Type B pancreatic cell (in vitro differentiated cells): Measurements from ENCODE around the gene BBX. TPM values are rescaled to one million over a fixed set of nuclear protein-coding genes. Genes with fewer than 3 reads are reported as not detected.
A peak's percentile ranks its signal among the peaks of the same experiment; 100 is the strongest.

Experiments
- DNase-seq: peaks from one replicate; pipeline ENCODE4 v3.0.0; 2021; ENCODE audit warnings: mixed read lengths; ENCODE audit not compliant: unreplicated experiment; ENCODE audit errors: extremely low spot score
- H3K27ac Mint-ChIP-seq: 2 replicates; pipeline ENCODE4 v1.8.0; 2021; ENCODE audit warnings: mild to moderate bottlenecking, mixed read lengths
- H3K27me3 Mint-ChIP-seq: 2 replicates; pipeline ENCODE4 v1.8.0; 2021; ENCODE audit warnings: mixed read lengths
- H3K36me3 Mint-ChIP-seq: 2 replicates; pipeline ENCODE4 v1.8.0; 2021; ENCODE audit warnings: mixed read lengths
- H3K4me1 Mint-ChIP-seq: one replicate; pipeline ENCODE4 v1.8.0; 2021; ENCODE audit warnings: mixed read lengths; ENCODE audit not compliant: unreplicated experiment
- H3K4me3 Mint-ChIP-seq: 2 replicates; pipeline ENCODE4 v1.8.0; 2021; ENCODE audit warnings: mild to moderate bottlenecking, mixed read lengths
- H3K9me3 Mint-ChIP-seq: 2 replicates; pipeline ENCODE4 v1.8.0; 2021; ENCODE audit warnings: mixed read lengths
- total RNA-seq: library from RNA; stranded (reverse); gene quantifications from 2 replicates; pipeline ENCODE4 v1.2.1, GENCODE V29; 2021; ENCODE audit warnings: low replicate concordance
- TF ChIP-seq, protein P1 (sequence below): fragments of 200-600 bp; sonication (generic); conservative IDR thresholded peaks from 2 replicates; pipeline ENCODE4 v1.5.0; 2021; ENCODE audit warnings: antibody characterized with exemption, mild to moderate bottlenecking

The BBX gene
- total RNA-seq, 1 donor from 2014 or later: 52.8 TPM

DNA sequence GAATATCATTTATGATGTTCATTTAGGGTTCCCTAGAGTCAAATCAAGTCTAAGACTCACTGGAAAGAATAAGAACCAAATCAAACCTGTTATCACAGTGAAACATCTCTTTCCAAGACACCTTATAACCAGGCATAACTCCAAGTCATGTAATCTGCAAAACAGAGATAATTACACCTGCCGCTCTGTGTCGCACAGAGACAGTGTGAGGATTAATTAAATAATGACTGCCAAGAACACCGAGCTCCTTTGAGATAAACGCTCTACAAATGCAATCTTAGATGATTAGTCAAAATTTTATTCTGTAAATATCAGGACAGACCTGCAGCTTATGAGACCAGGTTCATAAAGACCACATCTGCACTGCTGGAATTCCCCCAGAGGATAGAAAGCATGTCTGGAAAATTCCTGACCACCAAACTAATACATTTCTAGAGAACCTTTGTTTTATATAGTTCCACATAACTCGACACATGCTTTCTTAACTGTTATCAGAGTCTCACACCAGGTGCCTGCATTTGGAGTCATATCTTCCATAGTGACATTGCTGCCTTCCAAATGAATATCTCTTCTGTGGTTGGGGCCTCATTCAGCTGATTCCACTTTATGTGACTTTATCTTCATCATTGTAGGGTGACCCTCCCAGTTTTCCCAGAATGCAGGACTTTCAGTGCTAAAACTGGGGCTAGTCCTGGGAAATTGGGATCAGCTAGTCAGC lies 315.3 kb downstream of the BBX start:
- H3K9me3 Mint-ChIP-seq: no peaks in the 10 kb centered on the region
- H3K4me3 Mint-ChIP-seq: no peak overlapping the region
- no peaks in the 10 kb centered on the region for H3K36me3 Mint-ChIP-seq
- no peak overlapping the region for H3K27ac Mint-ChIP-seq
- peaks cover 6% of the 10 kb centered on the region for H3K4me1 Mint-ChIP-seq
- DNase-seq: no peak
- no peaks in the 10 kb centered on the region for H3K27me3 Mint-ChIP-seq
- TF ChIP-seq, protein P1, sequence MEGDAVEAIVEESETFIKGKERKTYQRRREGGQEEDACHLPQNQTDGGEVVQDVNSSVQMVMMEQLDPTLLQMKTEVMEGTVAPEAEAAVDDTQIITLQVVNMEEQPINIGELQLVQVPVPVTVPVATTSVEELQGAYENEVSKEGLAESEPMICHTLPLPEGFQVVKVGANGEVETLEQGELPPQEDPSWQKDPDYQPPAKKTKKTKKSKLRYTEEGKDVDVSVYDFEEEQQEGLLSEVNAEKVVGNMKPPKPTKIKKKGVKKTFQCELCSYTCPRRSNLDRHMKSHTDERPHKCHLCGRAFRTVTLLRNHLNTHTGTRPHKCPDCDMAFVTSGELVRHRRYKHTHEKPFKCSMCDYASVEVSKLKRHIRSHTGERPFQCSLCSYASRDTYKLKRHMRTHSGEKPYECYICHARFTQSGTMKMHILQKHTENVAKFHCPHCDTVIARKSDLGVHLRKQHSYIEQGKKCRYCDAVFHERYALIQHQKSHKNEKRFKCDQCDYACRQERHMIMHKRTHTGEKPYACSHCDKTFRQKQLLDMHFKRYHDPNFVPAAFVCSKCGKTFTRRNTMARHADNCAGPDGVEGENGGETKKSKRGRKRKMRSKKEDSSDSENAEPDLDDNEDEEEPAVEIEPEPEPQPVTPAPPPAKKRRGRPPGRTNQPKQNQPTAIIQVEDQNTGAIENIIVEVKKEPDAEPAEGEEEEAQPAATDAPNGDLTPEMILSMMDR: no peak

DNA sequence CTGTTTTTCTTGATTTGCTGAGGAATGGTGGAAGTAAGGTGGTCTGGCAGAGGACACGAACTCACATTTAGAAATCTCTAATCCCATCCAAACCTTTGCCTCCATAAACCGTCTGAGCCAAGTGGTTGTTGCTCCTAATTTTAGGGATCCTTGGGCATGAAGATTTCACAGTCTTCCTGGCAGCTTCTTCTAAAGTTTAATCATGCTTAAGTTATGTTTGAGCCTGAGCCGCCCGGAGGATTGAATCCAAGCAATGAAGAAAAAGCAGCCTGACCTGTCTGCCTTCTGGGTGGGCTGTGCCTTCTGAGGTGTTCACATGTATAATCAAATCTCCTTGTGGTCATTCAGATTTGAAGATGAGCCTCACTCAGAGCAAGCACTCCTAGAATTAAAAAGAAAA lies 319.1 kb downstream of the BBX start:
- Mint-ChIP-seq H3K4me3 (no peak overlapping the region), H3K27ac (no peak overlapping the region), H3K4me1 (peaks cover 11% of the 10 kb centered on the region), H3K27me3 (no peaks in the 10 kb centered on the region), H3K9me3 (no peaks in the 10 kb centered on the region), H3K36me3 (no peaks in the 10 kb centered on the region)
- TF ChIP-seq, protein P1: no peak
- DNase-seq: no peak

DNA sequence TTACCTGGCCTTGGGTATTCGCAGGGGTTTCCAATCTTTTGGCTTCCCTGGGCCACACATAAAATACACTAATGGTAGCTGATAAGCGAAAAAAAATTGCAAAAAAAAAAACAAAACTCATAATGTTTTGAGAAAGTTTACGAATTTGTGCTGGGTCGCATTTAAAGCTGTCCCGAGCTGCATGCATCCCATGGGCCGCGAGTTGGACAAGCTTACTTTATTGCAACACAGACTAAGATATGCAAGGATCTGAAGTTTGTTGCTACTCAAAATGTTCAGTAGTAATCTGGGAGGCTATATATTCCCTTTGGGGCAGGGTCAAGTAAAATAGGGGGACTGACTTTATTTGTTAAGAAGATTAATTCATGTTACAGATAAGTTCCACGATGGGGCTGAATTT lies 320.2 kb downstream of the BBX start:
- Mint-ChIP-seq H3K9me3 (no peaks in the 10 kb centered on the region), H3K4me1 (peaks cover 11% of the 10 kb centered on the region), H3K36me3 (no peaks in the 10 kb centered on the region), H3K27me3 (no peaks in the 10 kb centered on the region), H3K27ac (no peak overlapping the region), H3K4me3 (no peak overlapping the region)
- TF ChIP-seq, protein P1: no peak
- no peak for DNase-seq

DNA sequence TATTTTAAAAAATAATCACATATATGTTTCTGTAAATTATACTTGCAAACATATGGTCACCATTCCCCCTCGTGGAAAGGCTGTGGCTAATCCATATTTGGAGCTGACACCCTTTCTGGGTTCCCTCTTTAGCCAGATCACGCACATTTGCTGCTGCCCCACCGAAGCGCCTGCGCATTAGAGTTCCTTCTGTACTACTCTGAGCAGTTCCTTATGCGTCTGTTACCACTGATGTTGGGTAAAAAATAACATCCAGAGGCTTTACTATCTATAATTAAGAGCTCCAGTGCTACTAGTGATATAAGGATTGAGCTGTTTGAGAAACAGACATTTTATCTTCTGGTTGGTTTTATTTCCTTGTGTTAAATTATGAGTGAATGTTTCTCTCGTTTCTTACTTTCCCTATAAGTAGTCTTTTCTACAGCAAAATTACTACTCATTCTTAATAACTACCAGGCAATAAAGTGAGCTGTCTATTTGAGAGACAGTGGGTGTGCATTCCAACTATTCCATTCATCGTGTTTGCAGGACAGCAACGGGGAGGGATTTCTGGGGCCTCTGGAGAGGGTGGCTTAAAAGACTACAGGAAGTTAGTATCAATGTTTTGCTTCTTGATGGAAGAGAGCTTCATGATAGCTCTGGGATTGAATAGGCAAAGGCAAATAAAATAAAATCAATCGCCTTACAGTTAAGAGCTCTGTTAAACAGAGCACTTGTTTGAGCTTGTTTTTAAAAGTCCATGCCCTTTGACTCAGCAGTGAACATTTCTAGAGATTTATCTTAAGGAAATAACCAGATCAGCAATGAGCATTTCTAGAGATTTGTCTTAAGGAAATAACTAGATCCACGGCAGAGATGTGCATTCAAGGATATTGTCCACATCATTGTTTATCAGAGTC lies 322.9 kb downstream of the BBX start:
- peak overlapping the region; percentile 29 for H3K27ac Mint-ChIP-seq

DNA sequence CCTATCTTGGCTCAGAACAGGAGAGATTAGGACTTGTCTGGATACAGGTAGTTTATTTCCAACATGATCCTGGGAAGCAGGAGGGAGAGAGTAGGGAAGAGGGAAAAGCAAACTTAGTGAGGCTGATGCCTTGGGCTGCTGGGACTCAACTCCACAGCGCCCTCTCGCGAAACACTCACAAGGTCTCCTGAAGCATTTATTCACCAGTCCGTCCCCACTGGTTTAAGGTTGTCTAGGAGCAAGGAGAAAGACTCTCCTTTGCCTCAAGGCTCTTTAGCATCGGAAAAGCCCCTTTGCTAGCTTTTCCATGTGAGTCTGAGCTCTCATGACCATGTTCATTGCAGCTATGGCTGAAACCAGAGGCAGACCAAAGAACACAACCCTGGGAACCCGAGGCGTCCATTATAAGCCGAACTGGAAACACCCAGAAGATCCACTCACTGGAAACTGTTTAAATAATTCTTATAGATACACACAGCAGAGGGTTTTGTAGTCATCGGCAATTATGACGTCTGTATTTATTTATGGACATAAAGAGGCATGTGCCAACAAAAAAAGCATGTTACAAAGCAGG lies 323.6 kb downstream of the BBX start:
- DNase-seq: no peak
- peaks cover 4% of the 10 kb centered on the region for H3K36me3 Mint-ChIP-seq
- H3K27ac Mint-ChIP-seq: peak overlapping the region; percentile 29
- H3K4me3 Mint-ChIP-seq: peak overlapping the region; percentile 55
- TF ChIP-seq, protein P1: peak; percentile 81
- H3K27me3 Mint-ChIP-seq: peaks cover 6% of the 10 kb centered on the region
- H3K9me3 Mint-ChIP-seq: peaks cover 5% of the 10 kb centered on the region
- H3K4me1 Mint-ChIP-seq: peaks cover 11% of the 10 kb centered on the region

More for the DNA sequence above, 322.9 kb downstream of the BBX start:
- peak overlapping the region; percentile 55 for H3K4me3 Mint-ChIP-seq
- peaks cover 2% of the 10 kb centered on the region for H3K27me3 Mint-ChIP-seq
- peaks cover 11% of the 10 kb centered on the region for H3K4me1 Mint-ChIP-seq
- H3K36me3 Mint-ChIP-seq: peaks cover under 1% of the 10 kb centered on the region
- no peak for DNase-seq
- peaks cover under 1% of the 10 kb centered on the region for H3K9me3 Mint-ChIP-seq
- TF ChIP-seq, protein P1: no peak
